CD8-positive, alpha-beta memory T cell (primary cell): ENCODE results near the gene KCNQ4. TPM values are rescaled to one million over a fixed set of nuclear protein-coding genes. Genes with fewer than 3 reads are reported as not detected.
A peak's percentile ranks its signal among the peaks of the same experiment; 100 is the strongest.

Experiments used
- CTCF ChIA-PET: fragments of 350-600 bp; sonication (Branson Sonifier 250); formaldehyde crosslinking; loops from one replicate; lab custom pipeline; 2021; ENCODE audit warnings: antibody characterized with exemption; lab: Charles Lee
- POLR2A ChIA-PET: fragments of 350-600 bp; sonication (Branson Sonifier 250); formaldehyde crosslinking; loops from one replicate; lab custom pipeline; 2021; ENCODE audit warnings: antibody characterized with exemption; lab: Charles Lee
- DNase-seq, 5 donors: peaks; one replicate each; pipeline versions ENCODE4 v3.0.0 to v3.0.0-alpha.2; 2020 to 2022; ENCODE audit warnings: mixed read lengths in 1 of 5
- H3K27ac ChIP-seq: one replicate; pipeline ENCODE4 v1.7.0; 2013; ENCODE audit warnings: low read depth, mild to moderate bottlenecking, low read length, moderate library complexity
- H3K27me3 ChIP-seq: 2 replicates; pipeline ENCODE4 v1.7.0; 2013; ENCODE audit warnings: low read length, mild to moderate bottlenecking; ENCODE audit not compliant: insufficient read depth, poor library complexity, severe bottlenecking
- H3K36me3 ChIP-seq: 2 replicates; pipeline ENCODE4 v1.7.0; 2013; ENCODE audit warnings: mild to moderate bottlenecking, low read length, moderate library complexity; ENCODE audit not compliant: insufficient read depth
- H3K4me1 ChIP-seq: 2 replicates; pipeline ENCODE4 v1.7.0; 2013; ENCODE audit warnings: mild to moderate bottlenecking, low read length, moderate library complexity; ENCODE audit not compliant: insufficient read depth
- H3K4me3 ChIP-seq: 2 replicates; pipeline ENCODE4 v1.7.0; 2013; ENCODE audit warnings: mild to moderate bottlenecking, low read length
- H3K9me3 ChIP-seq: 2 replicates; pipeline ENCODE4 v1.7.0; 2013; ENCODE audit warnings: mild to moderate bottlenecking, low read length
- H3K27ac Mint-ChIP-seq, 8 donors: one replicate each; pipeline ENCODE4 v1.8.0; 2020 to 2021; ENCODE audit warnings: mixed read lengths in 8 of 8, mild to moderate bottlenecking in 6 of 8, inconsistent platforms in 3 of 8, moderate library complexity in 3 of 8
- H3K27me3 Mint-ChIP-seq, 2 donors: one replicate each; pipeline ENCODE4 v1.8.0; 2020 to 2021; ENCODE audit warnings: mixed read lengths in 2 of 2, mild to moderate bottlenecking in 1 of 2, moderate library complexity in 1 of 2
- H3K36me3 Mint-ChIP-seq, 3 donors: one replicate each; pipeline ENCODE4 v1.8.0; 2020 to 2021; ENCODE audit warnings: mixed read lengths in 3 of 3, inconsistent platforms in 1 of 3, mild to moderate bottlenecking in 1 of 3
- H3K4me1 Mint-ChIP-seq, 3 donors: one replicate each; pipeline ENCODE4 v1.8.0; 2020 to 2021; ENCODE audit warnings: mixed read lengths in 3 of 3, inconsistent platforms in 1 of 3, mild to moderate bottlenecking in 1 of 3
- H3K4me3 Mint-ChIP-seq, 7 donors: one replicate each; pipeline ENCODE4 v1.8.0; 2020 to 2021; ENCODE audit warnings: mixed read lengths in 7 of 7, mild to moderate bottlenecking in 6 of 7, moderate library complexity in 4 of 7, inconsistent platforms in 2 of 7
- H3K9me3 Mint-ChIP-seq, 5 donors: one replicate each; pipeline ENCODE4 v1.8.0; 2020 to 2022; ENCODE audit warnings: mixed read lengths in 5 of 5, mild to moderate bottlenecking in 3 of 5, moderate library complexity in 2 of 5, inconsistent platforms in 1 of 5
- polyA plus RNA-seq: library from polyadenylated mRNA; unstranded; fragments of 300-500 nt; fragmentation: Illumina TruSeq; gene quantifications from one replicate; pipeline ENCODE4 v1.2.3, GENCODE V29; 2021
- total RNA-seq, 2 experiments: library from RNA; stranded (reverse); gene quantifications; one replicate each; pipeline ENCODE4 v1.2.3, GENCODE V29; 2021

The KCNQ4 gene
- total and polyA plus RNA-seq, 3 experiments from 2014 or later: 0.09 to 0.16 TPM; not detected in 1

DNA sequence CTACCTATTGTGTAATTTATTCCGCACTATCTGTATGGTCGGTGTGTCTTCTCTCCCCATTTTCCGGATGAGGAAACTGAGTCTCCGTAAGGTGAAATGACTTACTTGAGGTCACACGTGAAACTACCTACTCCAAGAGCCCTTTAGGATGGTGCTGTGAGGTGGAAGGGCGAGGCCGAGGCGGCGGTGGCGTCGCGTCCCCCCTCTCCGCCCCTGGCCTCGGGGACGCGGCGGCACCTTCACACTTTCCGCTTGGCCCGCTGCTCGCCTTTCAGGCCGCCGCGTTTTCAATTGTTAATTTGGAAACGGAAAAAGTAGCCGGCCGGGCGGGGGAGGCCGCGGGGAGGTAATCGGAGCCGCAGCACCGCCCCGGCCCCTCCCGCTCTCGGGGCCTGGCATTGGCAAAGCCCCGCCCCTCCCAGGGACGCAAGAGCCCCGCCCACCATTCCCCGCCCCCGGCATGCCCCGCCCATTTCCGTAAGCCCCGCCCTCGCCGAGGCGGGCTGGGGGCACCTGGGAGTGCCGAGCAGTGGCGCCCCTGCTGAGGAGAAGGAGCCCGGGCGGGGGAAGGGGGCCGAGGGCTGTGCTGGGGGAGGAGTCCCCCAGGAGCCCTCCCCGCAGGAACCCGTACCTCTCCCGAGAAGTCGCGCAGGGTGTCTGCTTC lies 18.6 kb downstream of the KCNQ4 start:
- peak; percentile 83 to 91 (median 84) for DNase-seq
- H3K9me3 Mint-ChIP-seq: no peaks in the 10 kb centered on the region
- H3K27me3 Mint-ChIP-seq: peaks cover 0 to 1% of the 10 kb centered on the region in 2 donors
- Histone ChIP-seq H3K27me3 (no peaks in the 10 kb centered on the region), H3K36me3 (no peaks in the 10 kb centered on the region), H3K9me3 (no peaks in the 10 kb centered on the region), H3K27ac (peak overlapping the region; percentile 32), H3K4me1 (peaks cover 31% of the 10 kb centered on the region), H3K4me3 (peak overlapping the region; percentile 70)
- H3K36me3 Mint-ChIP-seq: no peaks in the 10 kb centered on the region
- ChIA-PET POLR2A (no interaction called here), CTCF (interaction anchor here (1.4 kb wide), 1 partner anchor 9 kb away, joined by 3 read pairs; no protein-coding TSS in a partner anchor)
- peak overlapping the region; percentile 69 to 89 (median 77) for H3K4me3 Mint-ChIP-seq
- H3K4me1 Mint-ChIP-seq: peaks cover 18 to 29% (median 20%) of the 10 kb centered on the region in 3 donors
- H3K27ac Mint-ChIP-seq: peak overlapping the region; percentile 73 to 97 (median 90)

DNA sequence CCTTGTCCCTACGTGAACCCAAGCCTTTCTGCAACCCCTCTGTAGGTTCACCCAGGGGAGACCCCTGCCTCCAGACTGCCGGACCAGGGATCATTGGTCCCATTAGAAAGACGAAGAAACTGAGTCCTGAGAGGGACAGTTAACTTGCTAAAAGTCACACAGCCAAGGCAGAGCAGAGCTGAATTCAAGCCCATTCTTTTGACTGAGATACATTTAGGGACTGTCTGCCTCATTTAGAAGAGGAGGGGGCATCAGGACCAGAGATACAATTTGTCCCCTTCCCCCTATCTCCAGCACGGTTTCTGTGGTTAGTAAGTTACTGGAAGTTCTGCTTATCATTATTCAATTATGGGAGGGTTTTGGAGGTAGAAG lies 19.1 kb downstream of the KCNQ4 start:
- POLR2A ChIA-PET: no interaction called here
- peaks cover 16 to 24% (median 16%) of the 10 kb centered on the region in 3 donors for H3K4me1 Mint-ChIP-seq
- peak overlapping the region; percentile 72 to 97 (median 90) for H3K27ac Mint-ChIP-seq
- H3K36me3 ChIP-seq: no peaks in the 10 kb centered on the region
- H3K9me3 Mint-ChIP-seq: no peaks in the 10 kb centered on the region
- no peaks in the 10 kb centered on the region for H3K36me3 Mint-ChIP-seq
- peaks cover 26% of the 10 kb centered on the region for H3K4me1 ChIP-seq
- H3K9me3 ChIP-seq: no peaks in the 10 kb centered on the region
- peak overlapping the region; percentile 26 for H3K27ac ChIP-seq
- peaks cover 0 to 1% of the 10 kb centered on the region in 2 donors for H3K27me3 Mint-ChIP-seq
- CTCF ChIA-PET: interaction anchor here (1.2 to 2.0 kb wide), 4 partner anchors 9 to 271 kb away, joined by 3 to 4 read pairs (median 3); partner anchors contain the start of gene ZNF684
- no peak for DNase-seq
- no peaks in the 10 kb centered on the region for H3K27me3 ChIP-seq
- peak overlapping the region; percentile 51 to 89 (median 66) for H3K4me3 Mint-ChIP-seq
- peak overlapping the region; percentile 34 for H3K4me3 ChIP-seq

DNA sequence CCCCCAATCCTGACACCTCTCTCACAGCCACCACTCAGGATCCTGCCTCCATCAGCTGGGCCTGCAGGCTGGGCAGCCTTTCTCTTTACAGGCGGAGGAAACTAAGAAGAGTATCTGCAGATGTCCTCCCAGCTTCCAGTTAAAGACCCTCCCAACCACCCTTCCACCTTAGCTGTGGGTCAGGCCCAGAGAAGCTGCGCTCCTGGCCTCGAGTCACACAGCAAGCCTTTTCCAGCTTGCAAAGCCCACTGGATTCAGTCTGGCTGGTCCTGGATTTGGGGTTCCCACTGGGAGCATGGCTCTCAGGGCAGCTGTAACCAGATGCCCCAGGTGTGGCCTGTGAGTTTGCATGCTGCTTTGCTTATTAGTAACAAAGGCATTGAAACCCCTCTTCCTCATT lies 19.9 kb downstream of the KCNQ4 start:
- Histone ChIP-seq H3K4me1 (peaks cover 25% of the 10 kb centered on the region), H3K4me3 (no peak overlapping the region), H3K36me3 (no peaks in the 10 kb centered on the region), H3K27ac (no peak overlapping the region), H3K9me3 (no peaks in the 10 kb centered on the region), H3K27me3 (no peaks in the 10 kb centered on the region)
- no peaks in the 10 kb centered on the region for H3K9me3 Mint-ChIP-seq
- peaks cover 16 to 24% (median 16%) of the 10 kb centered on the region in 3 donors for H3K4me1 Mint-ChIP-seq
- CTCF ChIA-PET: interaction anchor here (1.2 to 2.0 kb wide), 5 partner anchors 8 to 272 kb away, joined by 3 to 4 read pairs (median 3); partner anchors contain the start of gene ZNF684
- DNase-seq: no peak
- POLR2A ChIA-PET: no interaction called here
- peaks cover 0 to 3% of the 10 kb centered on the region in 2 donors for H3K27me3 Mint-ChIP-seq
- no peaks in the 10 kb centered on the region for H3K36me3 Mint-ChIP-seq
- peak overlapping the region in 4 of 7 donors; percentile 2 to 56 (median 33) for H3K4me3 Mint-ChIP-seq
- peak overlapping the region; percentile 32 to 90 (median 78) for H3K27ac Mint-ChIP-seq

DNA sequence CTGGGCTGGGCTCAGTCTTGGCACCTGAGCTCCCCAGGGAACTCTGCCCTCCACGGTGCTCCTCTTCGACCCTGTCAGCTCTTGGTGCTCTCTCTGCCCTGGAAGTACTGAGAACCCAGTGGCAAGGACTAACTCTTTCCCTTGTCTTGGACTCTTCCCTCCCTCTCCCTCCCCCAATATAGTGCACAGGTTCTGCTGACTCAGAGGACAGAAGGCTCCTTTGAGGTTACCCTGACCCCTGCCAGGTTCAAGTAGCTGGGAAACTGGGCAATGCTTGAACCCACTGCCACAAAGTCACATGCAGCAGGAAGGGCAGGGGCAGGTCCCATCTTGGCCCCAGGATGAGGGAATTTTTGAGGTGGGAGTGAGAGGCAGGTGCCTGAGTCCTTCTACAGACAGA lies 20.3 kb downstream of the KCNQ4 start:
- peak overlapping the region in 5 of 8 donors; percentile 76 to 90 (median 82) for H3K27ac Mint-ChIP-seq
- CTCF ChIA-PET: interaction anchor here (1.2 to 2.0 kb wide), 6 partner anchors 8 to 273 kb away, joined by 3 to 4 read pairs (median 3); partner anchors contain the start of gene ZNF684

DNA sequence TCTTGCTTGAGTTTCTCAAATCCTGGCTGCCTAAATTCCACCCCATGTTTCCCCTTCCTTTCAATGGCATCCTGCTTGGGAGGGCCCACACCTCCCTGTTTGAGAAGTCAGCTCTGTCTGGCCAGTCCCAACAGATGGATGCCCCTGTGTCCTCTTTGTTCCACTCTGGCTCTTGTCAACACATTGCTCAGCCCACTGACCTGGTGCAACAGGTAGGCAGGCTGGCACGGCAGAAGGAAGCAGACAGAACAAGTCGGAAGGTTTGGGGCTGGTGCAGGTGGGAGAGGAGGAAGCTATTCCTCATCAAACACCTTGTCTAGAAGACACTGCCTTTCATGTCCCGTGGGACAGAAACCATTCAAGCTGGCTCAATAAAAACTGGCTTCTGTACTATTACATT lies 22.7 kb downstream of the KCNQ4 start:
- Mint-ChIP-seq H3K27me3 (peaks cover 0 to 3% of the 10 kb centered on the region in 2 donors), H3K36me3 (no peaks in the 10 kb centered on the region), H3K4me3 (peak overlapping the region in 1 of 7 donors; percentile 28), H3K4me1 (peaks cover 20 to 28% (median 23%) of the 10 kb centered on the region in 3 donors), H3K27ac (peak overlapping the region in 3 of 8 donors; percentile 45 to 75 (median 66)), H3K9me3 (no peaks in the 10 kb centered on the region)
- ChIA-PET POLR2A (interaction anchor here (1.6 kb wide), 1 partner anchor 56 kb away, joined by 5 read pairs; the partner anchor contains the start of gene CITED4), CTCF (no interaction called here)
- H3K27me3 ChIP-seq: no peaks in the 10 kb centered on the region
- DNase-seq: no peak
- no peaks in the 10 kb centered on the region for H3K36me3 ChIP-seq
- peaks cover 20% of the 10 kb centered on the region for H3K4me1 ChIP-seq
- H3K4me3 ChIP-seq: no peak overlapping the region
- H3K9me3 ChIP-seq: no peaks in the 10 kb centered on the region
- H3K27ac ChIP-seq: no peak overlapping the region

More for the DNA sequence above, 20.3 kb downstream of the KCNQ4 start:
- Mint-ChIP-seq H3K27me3 (peaks cover 0 to 3% of the 10 kb centered on the region in 2 donors), H3K9me3 (no peaks in the 10 kb centered on the region), H3K36me3 (no peaks in the 10 kb centered on the region), H3K4me3 (peak overlapping the region in 1 of 7 donors; percentile 16), H3K4me1 (peaks cover 16 to 26% (median 17%) of the 10 kb centered on the region in 3 donors)
- H3K36me3 ChIP-seq: no peaks in the 10 kb centered on the region
- POLR2A ChIA-PET: no interaction called here
- no peaks in the 10 kb centered on the region for H3K27me3 ChIP-seq
- H3K4me1 ChIP-seq: peaks cover 26% of the 10 kb centered on the region
- DNase-seq: no peak
- H3K4me3 ChIP-seq: no peak overlapping the region
- H3K27ac ChIP-seq: peak overlapping the region; percentile 24
- H3K9me3 ChIP-seq: no peaks in the 10 kb centered on the region

DNA sequence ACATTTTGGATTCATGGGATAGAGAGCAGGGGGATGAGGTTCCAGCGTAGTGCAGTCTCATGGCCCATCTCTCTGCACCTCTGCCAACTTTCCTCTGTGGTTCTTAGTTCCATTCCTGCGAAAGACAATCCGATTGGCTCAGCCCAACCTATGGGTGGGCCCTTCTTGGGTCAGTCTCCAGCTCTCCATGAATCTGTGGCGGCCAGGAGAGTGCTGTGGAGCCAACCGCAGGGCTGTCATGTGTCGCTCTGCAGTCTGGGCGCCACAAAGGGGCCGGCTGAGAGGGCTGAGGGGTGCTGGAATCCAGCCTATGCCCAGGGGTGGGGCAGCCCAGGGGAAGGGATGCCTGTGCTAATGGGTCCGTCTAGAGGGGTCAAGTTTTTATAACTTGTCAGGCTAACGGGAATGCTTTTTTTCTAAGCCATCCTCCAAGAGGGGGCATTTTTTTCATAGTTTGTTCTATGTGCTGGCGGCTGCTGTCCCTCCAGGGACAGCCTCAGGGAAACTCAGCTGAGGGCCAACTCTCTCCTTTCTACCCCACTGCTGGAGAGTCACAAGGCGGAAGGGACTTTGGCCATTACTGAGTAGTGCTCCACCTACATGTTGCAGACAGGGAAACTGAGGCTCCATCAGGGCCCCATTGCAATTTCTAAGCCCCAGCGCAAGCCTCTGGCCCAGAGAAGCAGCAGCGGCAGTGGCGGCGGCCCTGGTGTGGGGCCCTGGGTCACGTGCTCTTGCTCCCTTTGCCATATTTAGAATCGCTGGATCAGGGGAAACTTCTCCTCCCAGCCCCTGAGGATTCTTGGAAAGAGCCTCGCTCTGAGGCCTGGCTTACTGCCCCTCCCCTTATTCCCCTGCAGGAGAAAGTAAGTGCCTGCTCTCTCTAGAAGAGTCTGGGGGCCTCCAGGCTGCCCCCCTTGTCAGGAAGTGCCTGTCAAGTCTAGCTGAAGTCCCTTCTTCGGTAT lies 23.4 kb downstream of the KCNQ4 start:
- POLR2A ChIA-PET: no interaction called here
- Histone ChIP-seq H3K9me3 (no peaks in the 10 kb centered on the region), H3K4me1 (peaks cover 12% of the 10 kb centered on the region), H3K27ac (no peak overlapping the region), H3K27me3 (no peaks in the 10 kb centered on the region), H3K4me3 (no peak overlapping the region), H3K36me3 (no peaks in the 10 kb centered on the region)
- CTCF ChIA-PET: no interaction called here
- H3K27ac Mint-ChIP-seq: peak overlapping the region in 3 of 8 donors; percentile 21 to 66 (median 45)
- no peak for DNase-seq
- no peaks in the 10 kb centered on the region for H3K9me3 Mint-ChIP-seq
- peaks cover 12 to 20% (median 16%) of the 10 kb centered on the region in 3 donors for H3K4me1 Mint-ChIP-seq
- H3K4me3 Mint-ChIP-seq: no peak overlapping the region
- H3K36me3 Mint-ChIP-seq: no peaks in the 10 kb centered on the region
- H3K27me3 Mint-ChIP-seq: peaks cover 0 to 3% of the 10 kb centered on the region in 2 donors

DNA sequence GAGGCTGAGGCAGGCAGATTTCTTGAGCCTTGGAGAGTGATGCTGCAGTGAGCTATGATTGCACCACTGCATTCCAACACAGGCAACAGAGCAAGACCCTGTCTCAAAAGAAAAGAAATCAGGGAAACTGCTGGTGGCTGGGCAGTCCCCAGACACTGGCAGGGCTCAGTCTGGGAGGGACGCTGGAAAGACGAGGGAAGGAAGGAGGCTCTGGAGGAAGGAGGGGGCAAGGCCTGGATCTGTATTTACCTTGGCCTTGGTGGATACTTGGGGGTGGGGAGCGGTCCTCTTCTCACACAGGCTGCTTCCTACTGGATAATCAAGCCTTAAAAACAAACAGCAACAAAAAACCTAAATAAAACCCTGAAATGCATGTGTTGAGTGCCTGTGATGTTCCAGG lies 24.4 kb downstream of the KCNQ4 start:
- no peaks in the 10 kb centered on the region for H3K36me3 Mint-ChIP-seq
- CTCF ChIA-PET: no interaction called here
- H3K27ac Mint-ChIP-seq: peak overlapping the region in 2 of 8 donors; percentile 8 to 72

More for the DNA sequence above, 24.4 kb downstream of the KCNQ4 start:
- Histone ChIP-seq H3K4me3 (no peak overlapping the region), H3K27ac (no peak overlapping the region), H3K36me3 (no peaks in the 10 kb centered on the region), H3K27me3 (no peaks in the 10 kb centered on the region), H3K9me3 (no peaks in the 10 kb centered on the region), H3K4me1 (peaks cover 8% of the 10 kb centered on the region)
- H3K4me1 Mint-ChIP-seq: peaks cover 10 to 14% (median 14%) of the 10 kb centered on the region in 3 donors
- DNase-seq: no peak
- peaks cover 0 to 5% of the 10 kb centered on the region in 2 donors for H3K27me3 Mint-ChIP-seq
- H3K9me3 Mint-ChIP-seq: no peaks in the 10 kb centered on the region
- POLR2A ChIA-PET: no interaction called here
- no peak overlapping the region for H3K4me3 Mint-ChIP-seq
